A673 (cell line): Measurements from ENCODE around the gene CCDC197. TPM values are rescaled to one million over a fixed set of nuclear protein-coding genes. Genes with fewer than 3 reads are reported as not detected.

Source experiments
- BruUV-seq: library from RNA; stranded (reverse); fragments of 400-500 nt; replicated peaks from 2 replicates; lab custom pipeline; 2021; lab: Mats Ljungman, UMichigan
- CTCF ChIA-PET: fragments of 300-600 bp; sonication (Branson Sonifier 250); formaldehyde crosslinking; loops from one replicate; lab custom pipeline; 2022; ENCODE audit warnings: antibody characterized with exemption; lab: Charles Lee
- POLR2A ChIA-PET: fragments of 300-600 bp; sonication (Branson Sonifier 250); formaldehyde crosslinking; loops from one replicate; lab custom pipeline; 2022; ENCODE audit warnings: antibody characterized with exemption; ENCODE audit not compliant: low non-redundant PET; lab: Charles Lee
- DNase-seq: peaks from one replicate; pipeline ENCODE4 v3.0.0-alpha.2; 2015; ENCODE audit warnings: low spot score
- H3K27ac ChIP-seq: fragments of 200-600 bp; sonication (generic); 2 replicates; pipeline ENCODE4 v1.5.1; 2016; ENCODE audit warnings: mixed run types, low read depth, mild to moderate bottlenecking, mixed read lengths, antibody characterized with exemption, low read length; ENCODE audit not compliant: poor library complexity, severe bottlenecking
- H3K27me3 ChIP-seq: fragments of 200-600 bp; sonication (generic); replicated peaks from 2 replicates; pipeline ENCODE4 v1.6.1; 2017; ENCODE audit warnings: mixed run types, low read depth, mild to moderate bottlenecking, mixed read lengths, antibody characterized with exemption, low read length; ENCODE audit not compliant: insufficient read depth, poor library complexity
- H3K36me3 ChIP-seq: fragments of 200-600 bp; sonication (generic); 2 replicates; pipeline ENCODE4 v1.6.1; 2016; ENCODE audit warnings: mixed run types, mild to moderate bottlenecking, mixed read lengths, antibody characterized with exemption, low read length; ENCODE audit not compliant: insufficient read depth, poor library complexity, severe bottlenecking
- H3K4me1 ChIP-seq: fragments of 200-600 bp; sonication (generic); 2 replicates; pipeline ENCODE4 v1.6.1; 2017; ENCODE audit warnings: mixed run types, mild to moderate bottlenecking, mixed read lengths, antibody characterized with exemption, low read length; ENCODE audit not compliant: insufficient read depth, poor library complexity, severe bottlenecking
- H3K4me3 ChIP-seq: fragments of 200-600 bp; sonication (generic); 2 replicates; pipeline ENCODE4 v1.5.1; 2016; ENCODE audit warnings: low read depth, mixed run types, mild to moderate bottlenecking, mixed read lengths, low read length; ENCODE audit not compliant: poor library complexity, severe bottlenecking
- H3K9me3 ChIP-seq: fragments of 200-600 bp; sonication (generic); 2 replicates; pipeline ENCODE4 v1.6.1; 2016; ENCODE audit warnings: mixed run types, low read depth, mild to moderate bottlenecking, mixed read lengths, antibody characterized with exemption, low read length; ENCODE audit not compliant: poor library complexity, severe bottlenecking
- CTCF ChIP-seq: fragments of 300-800, 200-600 bp; sonication (generic); conservative IDR thresholded peaks from 2 replicates; pipeline ENCODE4 v1.5.1; 2017; ENCODE audit warnings: low read depth, mild to moderate bottlenecking, antibody characterized with exemption, low read length, moderate library complexity, mixed read lengths
- EZH2 ChIP-seq: fragments of 200-600 bp; sonication (generic); IDR thresholded peaks from 2 replicates; pipeline ENCODE4 v1.6.1; 2017; ENCODE audit warnings: borderline replicate concordance, low read depth, mild to moderate bottlenecking, mixed read lengths, antibody characterized with exemption, low read length; ENCODE audit not compliant: poor library complexity, severe bottlenecking
- intact Hi-C: fragments of 100-400 bp; cut with micrococcal nuclease; formaldehyde crosslinking; loops from one replicate; pipeline ENCODE4 v1.10.0; 2022; ENCODE audit not compliant: unreplicated experiment
- total RNA-seq: library from RNA; stranded (reverse); gene quantifications from 2 replicates; pipeline ENCODE4 v1.2.3, GENCODE V29; 2021

The CCDC197 gene
- total RNA-seq, 1 experiment from 2014 or later: not detected

GRCh38 chr14:94031883-94032279 is 34.8 kb downstream of the CCDC197 start:
- no peaks in the 10 kb centered on the region for H3K36me3 ChIP-seq
- no peaks in the 10 kb centered on the region for H3K27me3 ChIP-seq
- H3K4me3 ChIP-seq: no peak overlapping the region
- no peaks in the 10 kb centered on the region for H3K9me3 ChIP-seq
- no peak overlapping the region for H3K27ac ChIP-seq
- BruUV-seq: no TSS peak
- ChIA-PET POLR2A (no interaction called here), CTCF (no interaction called here)
- no peak for DNase-seq
- H3K4me1 ChIP-seq: no peaks in the 10 kb centered on the region
- TF ChIP-seq EZH2: no peak
- TF ChIP-seq CTCF: no peak
- intact Hi-C loops: no loop called here

GRCh38 chr14:94034886-94035285 is 37.8 kb downstream of the CCDC197 start:
- TF ChIP-seq EZH2: no peak
- no peak for TF ChIP-seq CTCF
- DNase-seq: no peak
- Histone ChIP-seq H3K27ac (no peak overlapping the region), H3K36me3 (no peaks in the 10 kb centered on the region), H3K4me1 (no peaks in the 10 kb centered on the region), H3K9me3 (no peaks in the 10 kb centered on the region), H3K4me3 (no peak overlapping the region), H3K27me3 (no peaks in the 10 kb centered on the region)
- ChIA-PET POLR2A (no interaction called here), CTCF (interaction anchor here (0.7 kb wide), 1 partner anchor 727 kb away, joined by 3 read pairs; no protein-coding TSS in a partner anchor)
- intact Hi-C loops: no loop called here
- BruUV-seq: no TSS peak

GRCh38 chr14:94036313-94037167 is 39.4 kb downstream of the CCDC197 start:
- ChIA-PET CTCF (interaction anchor here (1.2 to 1.3 kb wide), 3 partner anchors 96 to 102 kb away, joined by 3 to 26 read pairs (median 5); no protein-coding TSS in a partner anchor), POLR2A (interaction anchor here (0.6 kb wide), 1 partner anchor 13 kb away, joined by 4 read pairs; no protein-coding TSS in a partner anchor)
- Histone ChIP-seq H3K9me3 (no peaks in the 10 kb centered on the region), H3K4me1 (no peaks in the 10 kb centered on the region), H3K27me3 (no peaks in the 10 kb centered on the region), H3K36me3 (no peaks in the 10 kb centered on the region), H3K27ac (no peak overlapping the region), H3K4me3 (no peak overlapping the region)
- no TSS peak for BruUV-seq
- intact Hi-C loops: loop anchor here (1.0 kb wide), 1 partner anchor 100 kb away; no protein-coding TSS in a partner anchor
- TF ChIP-seq CTCF: peak; percentile 83
- no peak for TF ChIP-seq EZH2
- peak; percentile 68 for DNase-seq
